ENCODE measurements around the gene ALX4. TPM values are rescaled to one million over a fixed set of nuclear protein-coding genes. Genes with fewer than 3 reads are reported as not detected.

Gene ALX4
- polyA plus RNA-seq, 3 donors, result not detected

DNA sequence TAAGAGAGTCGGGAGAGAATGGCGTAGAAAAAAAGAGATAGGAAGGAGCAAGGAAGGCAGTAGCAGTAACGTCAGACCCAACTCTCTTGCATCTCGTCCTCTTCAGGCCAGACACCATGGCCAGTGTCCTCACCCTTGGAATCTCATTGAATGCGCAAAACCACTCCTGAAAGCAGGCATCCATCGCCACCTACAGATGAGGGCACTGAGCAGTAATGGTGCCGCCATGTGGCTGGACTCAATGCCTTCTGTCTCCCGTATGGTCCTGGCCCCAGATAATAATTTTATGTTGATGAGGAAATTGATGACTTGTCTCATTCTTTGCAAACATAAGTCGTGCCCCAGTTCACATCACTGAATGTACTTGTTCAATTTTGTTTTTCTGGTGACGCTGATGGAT lies 17.8 kb upstream of the ALX4 start:
- 63% methylated on average over 10 of the region's 10 CpGs for WGBS (ENCODE audit: insufficient coverage)
- Mint-ChIP-seq H3K27ac (peak overlapping the region in 1 of 7 donors; percentile 30), H3K36me3 (no peaks in the 10 kb centered on the region), H3K4me1 (no peaks in the 10 kb centered on the region), H3K9me3 (peaks cover 0 to 3% (median 0%) of the 10 kb centered on the region in 7 donors), H3K4me3 (peak overlapping the region in 1 of 2 donors; percentile 5), H3K27me3 (ENCODE audit: low read depth in 3 of 3) (peaks cover 50 to 86% (median 65%) of the 10 kb centered on the region in 3 donors)
- H3K36me3 ChIP-seq (replicated peaks in 1 of 2; ENCODE audit: control insufficient read depth in 1 of 2, insufficient read depth in 2 of 2, low read length in 2 of 2), result no peaks in the 10 kb centered on the region
- H4K20me1 ChIP-seq (ENCODE audit: insufficient read depth, low read length), result no peaks in the 10 kb centered on the region
- no peaks in the 10 kb centered on the region for H3K79me2 ChIP-seq (ENCODE audit: insufficient read depth, low read length)
- H3K27ac ChIP-seq (ENCODE audit: low read depth in 1 of 2, low read length in 2 of 2), result no peak overlapping the region
- no peak for DNase-seq
- no peaks in the 10 kb centered on the region for H3K4me1 ChIP-seq (ENCODE audit: control insufficient read depth in 1 of 2, insufficient read depth in 2 of 2, low read length in 2 of 2)
- no peaks in the 10 kb centered on the region for H3K9me3 ChIP-seq (replicated peaks in 1 of 2; ENCODE audit: control insufficient read depth in 1 of 2, insufficient read depth in 1 of 2, low read length in 2 of 2)
- H3K4me3 ChIP-seq (replicated peaks in 1 of 3; ENCODE audit: low read depth in 2 of 3, low read length in 3 of 3), result no peak overlapping the region
- H2AFZ ChIP-seq (ENCODE audit: insufficient read depth, low read depth, low read length, poor library complexity, severe bottlenecking), result no peak overlapping the region
- H3K27me3 ChIP-seq (ENCODE audit: control insufficient read depth in 2 of 2, insufficient read depth in 2 of 2, low read length in 2 of 2), result peaks cover 30 to 63% of the 10 kb centered on the region in 2 donors
- H3K4me2 ChIP-seq (replicated peaks; ENCODE audit: extremely low read depth, low read length, poor library complexity, severe bottlenecking), result no peak overlapping the region
- no peak overlapping the region for H3K9ac ChIP-seq (ENCODE audit: insufficient read depth, low read length, poor library complexity, severe bottlenecking)
- TF ChIP-seq, protein P1, sequence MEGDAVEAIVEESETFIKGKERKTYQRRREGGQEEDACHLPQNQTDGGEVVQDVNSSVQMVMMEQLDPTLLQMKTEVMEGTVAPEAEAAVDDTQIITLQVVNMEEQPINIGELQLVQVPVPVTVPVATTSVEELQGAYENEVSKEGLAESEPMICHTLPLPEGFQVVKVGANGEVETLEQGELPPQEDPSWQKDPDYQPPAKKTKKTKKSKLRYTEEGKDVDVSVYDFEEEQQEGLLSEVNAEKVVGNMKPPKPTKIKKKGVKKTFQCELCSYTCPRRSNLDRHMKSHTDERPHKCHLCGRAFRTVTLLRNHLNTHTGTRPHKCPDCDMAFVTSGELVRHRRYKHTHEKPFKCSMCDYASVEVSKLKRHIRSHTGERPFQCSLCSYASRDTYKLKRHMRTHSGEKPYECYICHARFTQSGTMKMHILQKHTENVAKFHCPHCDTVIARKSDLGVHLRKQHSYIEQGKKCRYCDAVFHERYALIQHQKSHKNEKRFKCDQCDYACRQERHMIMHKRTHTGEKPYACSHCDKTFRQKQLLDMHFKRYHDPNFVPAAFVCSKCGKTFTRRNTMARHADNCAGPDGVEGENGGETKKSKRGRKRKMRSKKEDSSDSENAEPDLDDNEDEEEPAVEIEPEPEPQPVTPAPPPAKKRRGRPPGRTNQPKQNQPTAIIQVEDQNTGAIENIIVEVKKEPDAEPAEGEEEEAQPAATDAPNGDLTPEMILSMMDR (IDR thresholded peaks at IDR 0.05), result no peak
- intact Hi-C loops (cut with micrococcal nuclease), result no loop called here

DNA sequence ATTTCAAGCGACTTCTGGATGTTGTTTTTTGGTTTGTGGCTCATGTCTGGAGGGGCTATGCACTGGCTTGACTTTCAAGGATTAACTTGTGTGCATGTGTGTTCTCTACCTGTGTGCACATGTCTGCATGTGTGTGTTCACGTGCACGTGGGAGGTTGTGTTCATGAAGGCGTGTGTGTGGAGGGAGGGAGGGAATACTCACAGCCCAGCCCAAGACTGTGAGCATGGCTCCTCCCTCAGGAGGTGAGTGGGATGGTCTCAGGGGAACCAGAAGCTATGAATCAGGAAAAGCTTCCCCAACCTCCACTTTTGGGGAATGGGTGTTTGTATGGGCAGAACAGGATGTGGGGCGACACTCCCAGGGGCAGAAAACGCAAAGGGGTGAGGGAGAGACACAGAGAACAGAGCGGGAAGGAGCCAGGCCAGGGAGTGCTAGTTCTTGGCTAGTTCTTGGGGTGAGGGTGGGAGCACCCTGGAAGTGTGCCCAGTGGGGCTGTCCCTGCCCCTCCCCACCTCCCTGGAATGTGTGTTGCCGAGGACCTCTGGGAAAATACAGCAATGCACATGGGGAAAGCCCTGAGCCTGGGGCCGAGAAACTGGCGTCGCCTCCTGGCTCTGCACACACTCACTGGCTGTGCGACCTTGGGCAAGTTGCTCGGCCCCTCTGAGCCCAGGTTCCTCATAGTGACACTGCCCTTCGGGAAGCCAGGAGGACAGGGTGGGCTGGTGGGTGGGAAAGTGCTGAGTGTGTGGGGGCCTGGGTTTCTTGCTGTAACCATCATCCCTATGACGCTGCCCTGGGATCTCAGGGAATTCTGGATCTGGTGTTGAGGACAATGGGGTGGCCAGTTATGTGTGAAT lies 16.9 kb upstream of the ALX4 start:
- no peak for DNase-seq
- Histone ChIP-seq H3K79me2 (ENCODE audit: insufficient read depth, low read length) (no peaks in the 10 kb centered on the region), H3K36me3 (replicated peaks in 1 of 2; ENCODE audit: control insufficient read depth in 1 of 2, insufficient read depth in 2 of 2, low read length in 2 of 2) (no peaks in the 10 kb centered on the region), H3K9me3 (replicated peaks in 1 of 2; ENCODE audit: control insufficient read depth in 1 of 2, insufficient read depth in 1 of 2, low read length in 2 of 2) (peaks cover 0 to 6% of the 10 kb centered on the region in 2 donors), H4K20me1 (ENCODE audit: insufficient read depth, low read length) (no peaks in the 10 kb centered on the region), H3K9ac (ENCODE audit: insufficient read depth, low read length, poor library complexity, severe bottlenecking) (no peak overlapping the region), H2AFZ (ENCODE audit: insufficient read depth, low read depth, low read length, poor library complexity, severe bottlenecking) (no peak overlapping the region), H3K27me3 (ENCODE audit: control insufficient read depth in 2 of 2, insufficient read depth in 2 of 2, low read length in 2 of 2) (peaks cover 39 to 69% of the 10 kb centered on the region in 2 donors), H3K4me1 (ENCODE audit: control insufficient read depth in 1 of 2, insufficient read depth in 2 of 2, low read length in 2 of 2) (no peaks in the 10 kb centered on the region), H3K4me2 (replicated peaks; ENCODE audit: extremely low read depth, low read length, poor library complexity, severe bottlenecking) (no peak overlapping the region), H3K27ac (ENCODE audit: low read depth in 1 of 2, low read length in 2 of 2) (no peak overlapping the region), H3K4me3 (replicated peaks in 1 of 3; ENCODE audit: low read depth in 2 of 3, low read length in 3 of 3) (no peak overlapping the region)
- H3K36me3 Mint-ChIP-seq, result no peaks in the 10 kb centered on the region
- WGBS (ENCODE audit: insufficient coverage), result 59% methylated on average over 6 of the region's 15 CpGs
- intact Hi-C loops (cut with micrococcal nuclease), result no loop called here
- H3K4me3 Mint-ChIP-seq, result peak overlapping the region in 1 of 2 donors; percentile 5
- no peaks in the 10 kb centered on the region for H3K4me1 Mint-ChIP-seq
- TF ChIP-seq, protein P1 (IDR thresholded peaks at IDR 0.05), result no peak
- H3K27me3 Mint-ChIP-seq (ENCODE audit: low read depth in 3 of 3), result peaks cover 57 to 86% (median 70%) of the 10 kb centered on the region in 3 donors
- no peak overlapping the region for H3K27ac Mint-ChIP-seq
- peaks cover 0 to 3% (median 0%) of the 10 kb centered on the region in 7 donors for H3K9me3 Mint-ChIP-seq

Measured in CD14-positive monocyte (primary cell).